Neural crest cell (in vitro differentiated cells): ENCODE results near the gene NOC3L. TPM values are rescaled to one million over a fixed set of nuclear protein-coding genes. Genes with fewer than 3 reads are reported as not detected.

Experiments used
- DNase-seq: peaks from one replicate; pipeline ENCODE4 v3.0.0; 2021; ENCODE audit warnings: low read depth, mixed read lengths, low spot score
- H3K27ac Mint-ChIP-seq: one replicate; pipeline ENCODE4 v1.8.0; 2021; ENCODE audit warnings: mild to moderate bottlenecking, mixed read lengths; ENCODE audit not compliant: unreplicated experiment
- H3K27me3 Mint-ChIP-seq: 2 replicates; pipeline ENCODE4 v1.8.0; 2021; ENCODE audit warnings: low read depth, mild to moderate bottlenecking, mixed read lengths
- H3K36me3 Mint-ChIP-seq: 2 replicates; pipeline ENCODE4 v1.8.0; 2021; ENCODE audit warnings: low read depth, mild to moderate bottlenecking, mixed read lengths
- H3K4me1 Mint-ChIP-seq: 2 replicates; pipeline ENCODE4 v1.8.0; 2021; ENCODE audit warnings: mixed read lengths
- H3K4me3 Mint-ChIP-seq: one replicate; pipeline ENCODE4 v1.8.0; 2021; ENCODE audit warnings: mild to moderate bottlenecking, mixed read lengths
- H3K9me3 Mint-ChIP-seq: 2 replicates; pipeline ENCODE4 v1.8.0; 2021; ENCODE audit warnings: mixed read lengths
- total RNA-seq: library from RNA; stranded (reverse); gene quantifications from 2 replicates; pipeline ENCODE4 v1.2.1, GENCODE V29; 2021
- TF ChIP-seq, protein P1 (sequence below): fragments of 200-600 bp; sonication (generic); conservative IDR thresholded peaks from 2 replicates; pipeline ENCODE4 v1.5.0; 2021; ENCODE audit warnings: antibody characterized with exemption, mild to moderate bottlenecking

NOC3L gene
- total RNA-seq, 1 donor from 2014 or later: 25.7 TPM

DNA sequence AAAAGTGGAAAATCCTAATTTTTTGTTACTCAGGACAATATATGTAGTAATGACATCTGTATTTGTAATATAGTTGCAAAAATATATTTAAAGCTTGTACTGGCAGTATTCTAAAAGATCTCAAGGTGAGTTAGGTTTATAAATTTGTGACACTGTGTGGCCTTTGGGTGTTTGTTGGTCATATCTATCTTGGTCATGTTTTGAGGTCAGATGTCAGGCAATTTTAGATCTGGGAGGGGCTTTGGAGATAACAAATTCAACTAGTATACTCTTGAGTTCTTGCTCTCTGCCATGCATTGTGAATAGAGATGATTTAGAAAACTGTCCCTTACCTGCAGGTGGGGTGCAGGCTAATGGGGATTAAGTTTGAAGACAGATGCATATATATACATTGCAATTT lies 42.7 kb upstream of the NOC3L start:
- H3K27ac Mint-ChIP-seq: no peak overlapping the region
- peaks cover 4% of the 10 kb centered on the region for H3K9me3 Mint-ChIP-seq
- H3K36me3 Mint-ChIP-seq: peaks cover 3% of the 10 kb centered on the region
- TF ChIP-seq, protein P1, sequence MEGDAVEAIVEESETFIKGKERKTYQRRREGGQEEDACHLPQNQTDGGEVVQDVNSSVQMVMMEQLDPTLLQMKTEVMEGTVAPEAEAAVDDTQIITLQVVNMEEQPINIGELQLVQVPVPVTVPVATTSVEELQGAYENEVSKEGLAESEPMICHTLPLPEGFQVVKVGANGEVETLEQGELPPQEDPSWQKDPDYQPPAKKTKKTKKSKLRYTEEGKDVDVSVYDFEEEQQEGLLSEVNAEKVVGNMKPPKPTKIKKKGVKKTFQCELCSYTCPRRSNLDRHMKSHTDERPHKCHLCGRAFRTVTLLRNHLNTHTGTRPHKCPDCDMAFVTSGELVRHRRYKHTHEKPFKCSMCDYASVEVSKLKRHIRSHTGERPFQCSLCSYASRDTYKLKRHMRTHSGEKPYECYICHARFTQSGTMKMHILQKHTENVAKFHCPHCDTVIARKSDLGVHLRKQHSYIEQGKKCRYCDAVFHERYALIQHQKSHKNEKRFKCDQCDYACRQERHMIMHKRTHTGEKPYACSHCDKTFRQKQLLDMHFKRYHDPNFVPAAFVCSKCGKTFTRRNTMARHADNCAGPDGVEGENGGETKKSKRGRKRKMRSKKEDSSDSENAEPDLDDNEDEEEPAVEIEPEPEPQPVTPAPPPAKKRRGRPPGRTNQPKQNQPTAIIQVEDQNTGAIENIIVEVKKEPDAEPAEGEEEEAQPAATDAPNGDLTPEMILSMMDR: no peak
- DNase-seq: no peak
- peaks cover 25% of the 10 kb centered on the region for H3K4me1 Mint-ChIP-seq
- H3K27me3 Mint-ChIP-seq: peaks cover 2% of the 10 kb centered on the region
- H3K4me3 Mint-ChIP-seq: peak overlapping the region; percentile 74

DNA sequence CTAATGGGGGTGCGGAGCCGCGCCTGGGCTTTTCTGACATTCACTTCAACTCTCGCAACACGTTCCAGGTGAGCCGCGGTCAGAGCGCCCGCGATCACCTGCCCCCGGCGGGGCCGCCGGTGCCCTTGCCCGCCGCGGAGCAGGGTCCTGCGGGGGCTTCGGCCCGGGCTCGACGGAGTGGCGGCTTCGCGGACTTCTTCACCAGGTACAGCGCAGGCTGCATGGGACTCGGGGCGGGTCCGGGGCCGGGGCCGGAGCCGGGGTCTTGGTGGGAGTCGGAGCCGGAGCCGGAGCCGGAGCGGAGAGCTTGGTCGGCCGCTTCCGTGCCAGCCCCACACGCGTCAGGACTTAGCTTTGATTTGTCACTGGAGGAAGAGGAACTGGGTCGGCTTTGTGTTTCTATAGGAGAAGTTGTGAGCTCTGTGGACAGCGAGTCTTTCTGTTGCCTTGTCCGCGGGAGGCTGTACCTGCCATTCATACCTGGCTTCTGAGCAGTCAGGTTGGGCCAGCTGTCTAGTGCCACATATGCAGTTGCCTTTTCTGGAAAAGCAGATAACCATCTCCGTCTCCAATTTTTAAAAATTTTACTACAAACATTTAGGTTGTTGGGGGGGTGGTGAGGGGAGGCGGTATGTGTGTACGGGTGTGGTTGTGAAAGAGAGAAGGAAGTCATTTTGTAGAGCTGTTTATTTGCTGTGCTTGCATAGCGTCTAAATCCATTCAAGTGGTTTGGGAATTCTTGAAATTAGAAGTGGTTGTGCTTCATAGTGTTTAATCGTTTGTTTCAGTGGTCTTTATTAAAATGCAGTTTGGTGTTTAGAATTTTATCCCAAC lies 40.9 kb upstream of the NOC3L start:
- TF ChIP-seq, protein P1: no peak
- peaks cover 6% of the 10 kb centered on the region for H3K27me3 Mint-ChIP-seq
- no peak overlapping the region for H3K27ac Mint-ChIP-seq
- DNase-seq: peak; percentile 35
- H3K4me1 Mint-ChIP-seq: peaks cover 16% of the 10 kb centered on the region
- H3K36me3 Mint-ChIP-seq: peaks cover 3% of the 10 kb centered on the region
- H3K4me3 Mint-ChIP-seq: peak overlapping the region; percentile 96
- H3K9me3 Mint-ChIP-seq: peaks cover 4% of the 10 kb centered on the region

- DNase-seq: peak; percentile 36
- Mint-ChIP-seq H3K4me3 (no peak overlapping the region), H3K9me3 (peaks cover 4% of the 10 kb centered on the region), H3K4me1 (peaks cover 14% of the 10 kb centered on the region), H3K36me3 (peaks cover 3% of the 10 kb centered on the region), H3K27ac (no peak overlapping the region), H3K27me3 (peaks cover 9% of the 10 kb centered on the region)
- TF ChIP-seq, protein P1: no peak
Observed at GRCh38 chr10:94402843-94403379, 40.2 kb upstream of the NOC3L start.

- Mint-ChIP-seq H3K9me3 (peaks cover 4% of the 10 kb centered on the region), H3K4me1 (peaks cover 14% of the 10 kb centered on the region), H3K4me3 (peak within 1 kb of the TSS; percentile 85), H3K27me3 (peaks cover 13% of the 10 kb centered on the region), H3K36me3 (peaks cover 3% of the 10 kb centered on the region), H3K27ac (peak within 1 kb of the TSS; percentile 8)
- peak; percentile 89 for DNase-seq
- TF ChIP-seq, protein P1: no peak
Observed at GRCh38 chr10:94402204-94402842, 39.6 kb upstream of the NOC3L start, which contains the start of gene TBC1D12. Gene TBC1D12 (plus strand): TSS chr10:94402541. CDS start chr10:94402614, 73 bp downstream.

DNA sequence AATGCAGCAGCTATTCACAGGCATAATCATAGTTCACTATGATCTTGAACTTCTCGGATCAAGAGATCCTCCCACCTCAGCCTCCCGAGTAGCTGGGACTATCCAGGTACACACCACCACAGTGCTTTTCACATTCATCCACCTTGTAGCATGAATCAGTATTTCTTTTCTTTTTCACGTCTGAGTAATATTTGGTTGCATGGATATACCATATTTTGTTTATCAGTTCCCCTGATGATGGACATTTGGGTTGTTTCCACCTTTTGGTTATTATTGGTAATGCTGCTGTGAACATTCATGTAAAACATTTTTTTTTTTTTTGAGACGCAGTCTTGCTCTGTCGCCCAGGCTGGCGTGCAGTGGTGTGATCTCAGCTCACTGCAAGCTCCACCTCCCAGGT lies 36.0 kb upstream of the NOC3L start:
- Mint-ChIP-seq H3K27ac (no peak overlapping the region), H3K9me3 (peaks cover 4% of the 10 kb centered on the region), H3K36me3 (peaks cover 3% of the 10 kb centered on the region), H3K27me3 (peaks cover 13% of the 10 kb centered on the region), H3K4me1 (peaks cover 7% of the 10 kb centered on the region), H3K4me3 (no peak overlapping the region)
- TF ChIP-seq, protein P1: peak; percentile 19
- no peak for DNase-seq
